GM12872 (cell line): Measurements from ENCODE around the gene EYA3.

Source experiments
- TF ChIP-seq, protein P1 (sequence below): IDR thresholded peaks from 3 replicates; pipeline ENCODE4 v1.5.1; 2011; ENCODE audit warnings: low read depth, mild to moderate bottlenecking, low read length, moderate library complexity; ENCODE audit not compliant: insufficient read depth

Gene EYA3

DNA sequence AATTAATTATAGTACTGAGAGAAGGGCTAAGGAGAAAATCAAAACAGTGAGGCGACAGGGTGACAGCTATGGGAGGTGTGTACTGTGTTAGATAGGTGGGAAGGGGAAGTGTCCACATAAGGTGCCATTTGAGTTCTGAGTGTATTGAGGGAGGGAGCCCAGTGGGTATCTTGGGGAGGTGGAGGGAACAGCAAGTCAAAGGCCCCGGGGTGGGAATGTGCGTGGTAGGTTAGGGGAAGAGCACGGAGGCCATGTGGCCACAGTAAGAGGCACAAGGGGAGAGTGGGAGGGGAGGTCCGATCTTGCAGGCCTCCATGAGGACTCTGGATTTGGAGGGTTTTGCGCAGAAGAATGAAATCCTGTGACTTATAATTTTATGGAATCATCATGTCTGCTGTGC is 131.6 kb downstream of the EYA3 start:
- TF ChIP-seq, protein P1, sequence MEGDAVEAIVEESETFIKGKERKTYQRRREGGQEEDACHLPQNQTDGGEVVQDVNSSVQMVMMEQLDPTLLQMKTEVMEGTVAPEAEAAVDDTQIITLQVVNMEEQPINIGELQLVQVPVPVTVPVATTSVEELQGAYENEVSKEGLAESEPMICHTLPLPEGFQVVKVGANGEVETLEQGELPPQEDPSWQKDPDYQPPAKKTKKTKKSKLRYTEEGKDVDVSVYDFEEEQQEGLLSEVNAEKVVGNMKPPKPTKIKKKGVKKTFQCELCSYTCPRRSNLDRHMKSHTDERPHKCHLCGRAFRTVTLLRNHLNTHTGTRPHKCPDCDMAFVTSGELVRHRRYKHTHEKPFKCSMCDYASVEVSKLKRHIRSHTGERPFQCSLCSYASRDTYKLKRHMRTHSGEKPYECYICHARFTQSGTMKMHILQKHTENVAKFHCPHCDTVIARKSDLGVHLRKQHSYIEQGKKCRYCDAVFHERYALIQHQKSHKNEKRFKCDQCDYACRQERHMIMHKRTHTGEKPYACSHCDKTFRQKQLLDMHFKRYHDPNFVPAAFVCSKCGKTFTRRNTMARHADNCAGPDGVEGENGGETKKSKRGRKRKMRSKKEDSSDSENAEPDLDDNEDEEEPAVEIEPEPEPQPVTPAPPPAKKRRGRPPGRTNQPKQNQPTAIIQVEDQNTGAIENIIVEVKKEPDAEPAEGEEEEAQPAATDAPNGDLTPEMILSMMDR, result no peak

DNA sequence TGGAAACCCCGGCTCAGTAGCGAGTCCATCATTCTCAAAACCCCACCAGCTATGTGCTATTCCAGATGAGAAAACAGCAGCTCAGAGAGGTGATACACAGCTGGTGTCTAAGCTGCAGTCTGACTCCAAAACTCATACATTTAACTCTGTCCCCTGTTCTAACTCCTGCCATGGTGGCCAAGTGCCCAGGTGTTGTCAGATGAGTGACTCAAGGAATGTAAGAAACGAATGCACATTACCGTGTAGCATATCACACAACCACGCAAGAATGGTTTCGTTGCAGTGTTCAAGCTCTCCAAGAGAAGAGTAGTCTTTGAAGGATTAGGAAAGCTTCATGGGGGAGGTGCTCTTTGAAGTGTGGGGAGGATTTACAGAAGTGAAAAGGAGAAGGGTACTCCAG is 133.3 kb downstream of the EYA3 start:
- TF ChIP-seq, protein P1, result no peak

DNA sequence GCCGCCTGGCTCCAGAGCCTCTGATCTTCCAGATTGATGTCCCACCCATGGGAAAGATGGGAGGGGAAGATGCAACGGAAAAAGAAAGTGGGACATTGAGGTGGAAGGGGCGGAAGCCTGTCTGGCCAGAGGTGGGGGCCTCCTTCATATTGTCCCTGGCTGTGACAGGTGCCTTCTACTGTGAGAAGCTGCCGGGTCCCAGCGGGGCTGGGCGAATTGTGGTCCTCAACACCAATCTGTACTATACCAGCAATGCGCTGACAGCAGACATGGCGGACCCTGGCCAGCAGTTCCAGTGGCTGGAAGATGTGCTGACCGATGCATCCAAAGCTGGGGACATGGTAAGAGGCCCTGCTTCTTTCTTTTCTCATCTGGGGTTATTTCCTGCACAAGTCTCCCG is 134.2 kb downstream of the EYA3 start:
- TF ChIP-seq, protein P1, result no peak

DNA sequence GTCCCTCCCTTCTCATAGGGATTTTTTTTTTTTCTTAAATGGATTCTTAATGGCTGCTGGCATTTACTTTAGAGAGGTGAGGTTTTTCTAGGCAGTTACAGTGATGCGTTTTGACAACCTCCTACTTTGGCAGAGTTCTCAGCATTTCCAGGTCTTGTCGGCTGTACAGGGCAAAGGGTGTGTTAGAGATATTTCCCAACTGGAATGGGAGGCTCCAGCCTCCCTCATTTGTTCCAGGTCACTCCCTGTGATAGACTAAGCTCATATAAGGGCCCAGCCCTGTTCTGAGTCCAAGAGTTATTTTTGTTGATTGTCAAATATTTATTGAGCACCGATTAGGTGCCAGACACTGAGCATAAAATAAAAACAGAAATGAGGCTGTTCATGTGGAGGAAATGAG is 136.3 kb downstream of the EYA3 start:
- TF ChIP-seq, protein P1, result no peak

- TF ChIP-seq, protein P1, result no peak
These were observed 137.0 kb downstream of the EYA3 start for GRCh38 chr1:27951396-27951795.

DNA sequence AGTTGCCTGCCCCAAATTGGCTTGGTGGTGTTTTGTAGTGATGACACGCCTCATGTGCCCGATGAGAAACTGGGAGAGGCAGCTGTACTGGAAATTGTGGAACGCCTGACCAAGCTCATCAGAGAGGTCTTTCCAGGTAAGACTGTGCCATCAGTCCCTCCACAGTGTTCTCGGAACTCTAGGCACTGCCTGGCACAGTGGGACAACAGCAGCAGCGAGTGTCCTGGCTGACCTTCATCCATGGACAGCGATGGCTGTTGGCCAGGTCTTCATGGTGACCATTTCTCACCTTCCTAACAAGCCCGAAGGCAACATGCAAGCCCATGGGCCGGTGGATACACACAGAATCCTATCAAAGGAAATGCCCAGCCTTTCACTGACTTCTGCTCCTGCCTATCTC is 139.4 kb downstream of the EYA3 start:
- TF ChIP-seq, protein P1, result no peak

DNA sequence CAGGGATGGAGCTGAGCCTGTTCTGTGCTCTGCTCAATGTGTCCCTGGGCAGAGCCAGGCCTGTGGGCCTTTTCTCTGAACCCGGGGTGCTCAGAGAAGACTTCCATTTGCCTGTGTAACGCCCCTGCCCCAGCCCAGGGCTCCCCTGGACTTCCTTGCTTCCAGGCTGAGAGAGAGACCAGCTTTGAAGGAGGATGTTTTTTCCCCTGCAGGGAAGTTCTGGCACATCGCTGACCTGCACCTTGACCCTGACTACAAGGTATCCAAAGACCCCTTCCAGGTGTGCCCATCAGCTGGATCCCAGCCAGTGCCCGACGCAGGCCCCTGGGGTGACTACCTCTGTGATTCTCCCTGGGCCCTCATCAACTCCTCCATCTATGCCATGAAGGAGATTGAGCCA is 143.4 kb downstream of the EYA3 start:
- TF ChIP-seq, protein P1, result no peak
